OCI-LY7 (cell line): Measurements from ENCODE around the gene COPZ2. TPM values are rescaled to one million over a fixed set of nuclear protein-coding genes. Genes with fewer than 3 reads are reported as not detected.
A peak's percentile ranks its signal among the peaks of the same experiment; 100 is the strongest.

Experiments
- BruUV-seq: library from RNA; stranded (reverse); fragments of 400-500 nt; replicated peaks from 2 replicates; lab custom pipeline; 2021; lab: Mats Ljungman, UMichigan
- CTCF ChIA-PET: fragments of 300-600 bp; sonication (Branson Sonifier 250); formaldehyde crosslinking; loops from one replicate; lab custom pipeline; 2022; ENCODE audit warnings: antibody characterized with exemption; ENCODE audit not compliant: unreplicated experiment; lab: Charles Lee
- POLR2A ChIA-PET: fragments of 300-600 bp; sonication (Branson Sonifier 250); formaldehyde crosslinking; loops from one replicate; lab custom pipeline; 2022; ENCODE audit warnings: antibody characterized with exemption; lab: Charles Lee
- DNase-seq: peaks from one replicate; pipeline ENCODE4 v3.0.0-alpha.2; 2015; ENCODE audit warnings: low spot score
- H2AFZ ChIP-seq: fragments of 200-600 bp; sonication (generic), shearing (Covaris generic); 2 replicates; pipeline ENCODE4 v1.6.1; 2014; ENCODE audit warnings: mild to moderate bottlenecking, antibody characterized with exemption, low read length, moderate library complexity
- H3K27ac ChIP-seq: fragments of 200-600 bp; sonication (generic); 2 replicates; pipeline ENCODE4 v1.5.1; 2014; ENCODE audit warnings: mixed run types, low read depth, mild to moderate bottlenecking, moderate library complexity, low read length, inconsistent platforms; ENCODE audit not compliant: poor library complexity, severe bottlenecking
- H3K36me3 ChIP-seq: fragments of 200-600 bp; sonication (generic); 2 replicates; pipeline ENCODE4 v1.6.1; 2014; ENCODE audit warnings: mild to moderate bottlenecking, antibody characterized with exemption, low read length, moderate library complexity, mixed read lengths; ENCODE audit not compliant: insufficient read depth
- H3K4me1 ChIP-seq: fragments of 200-600 bp; sonication (generic); 2 replicates; pipeline ENCODE4 v1.5.1; 2014; ENCODE audit warnings: mild to moderate bottlenecking, low read length; ENCODE audit not compliant: insufficient read depth, poor library complexity, severe bottlenecking
- H3K4me2 ChIP-seq: fragments of 200-600 bp; sonication (generic); 2 replicates; pipeline ENCODE4 v1.6.1; 2014; ENCODE audit warnings: mild to moderate bottlenecking, low read length
- H3K4me3 ChIP-seq: fragments of 200-600 bp; sonication (generic); 2 replicates; pipeline ENCODE4 v1.5.1; 2014; ENCODE audit warnings: mild to moderate bottlenecking, low read depth, low read length; ENCODE audit not compliant: poor library complexity, severe bottlenecking
- H3K79me2 ChIP-seq: fragments of 200-600 bp; sonication (generic); 2 replicates; pipeline ENCODE4 v1.6.1; 2016; ENCODE audit warnings: low read depth, mild to moderate bottlenecking, low read length, moderate library complexity, mixed read lengths; ENCODE audit not compliant: insufficient read depth
- H3K9me2 ChIP-seq: fragments of 200-600 bp; sonication (generic); 2 replicates; pipeline ENCODE4 v1.6.1; 2016; ENCODE audit warnings: mild to moderate bottlenecking, low read length, mixed read lengths; ENCODE audit not compliant: insufficient read depth
- H3K9me3 ChIP-seq: fragments of 200-600 bp; sonication (generic); 2 replicates; pipeline ENCODE4 v1.6.1; 2014; ENCODE audit warnings: mild to moderate bottlenecking, mixed run types, low read length, mixed read lengths
- H4K20me1 ChIP-seq: fragments of 200-600 bp; sonication (generic); 2 replicates; pipeline ENCODE4 v1.6.1; 2014; ENCODE audit warnings: mild to moderate bottlenecking, antibody characterized with exemption, low read length, moderate library complexity, mixed read lengths; ENCODE audit not compliant: insufficient read depth
- CTCF ChIP-seq: fragments of 200-600 bp; sonication (generic); conservative IDR thresholded peaks from 2 replicates; pipeline ENCODE4 v1.5.1; 2014; ENCODE audit warnings: mild to moderate bottlenecking, antibody characterized with exemption, low read length, moderate library complexity, mixed read lengths
- EZH2phosphoT487 ChIP-seq: fragments of 200-600 bp; sonication (generic); IDR thresholded peaks from 2 replicates; pipeline ENCODE4 v1.6.1; 2018; ENCODE audit warnings: low read depth, borderline replicate concordance, mild to moderate bottlenecking, mixed run types, antibody characterized with exemption, low read length, moderate library complexity, mixed read lengths
- intact Hi-C: fragments of 100-400 bp; cut with micrococcal nuclease; formaldehyde crosslinking; loops from one replicate; pipeline ENCODE4 v1.10.0; 2022; ENCODE audit not compliant: unreplicated experiment
- total RNA-seq, 2 experiments: library from RNA; depleted of rRNA in 1 of 2; stranded (reverse); fragments of >200 nt in 1 of 2; shearing (Covaris generic) in 1 of 2; gene quantifications; 2 replicates each; pipeline ENCODE4 v1.2.3, GENCODE V29; 2014 to 2022

COPZ2 gene
- total RNA-seq, 2 experiments from 2014 or later = 1.2 to 1.7 TPM

- peak overlapping the region; percentile 76; the same call in 1 of the 2 replicates for H2AFZ ChIP-seq
- H3K79me2 ChIP-seq = no peaks in the 10 kb centered on the region
- no peaks in the 10 kb centered on the region for H4K20me1 ChIP-seq
- H3K4me1 ChIP-seq = peaks cover 32% of the 10 kb centered on the region
- TF ChIP-seq CTCF = peak; percentile 82
- TF ChIP-seq EZH2phosphoT487 = no peak
- H3K4me2 ChIP-seq = peak overlapping the region; percentile 84
- POLR2A ChIA-PET = interaction anchor here (0.6 kb wide), 2 partner anchors 27 to 1970 kb away, joined by 3 read pairs; no protein-coding TSS in a partner anchor
- no peaks in the 10 kb centered on the region for H3K36me3 ChIP-seq
- H3K9me2 ChIP-seq = no peaks in the 10 kb centered on the region
- intact Hi-C loops = loop anchor here (1.0 to 5.0 kb wide), 4 partner anchors 24 to 592 kb away; partner anchors contain the start of genes CBX1, HOXB8 and NFE2L1
- no peak overlapping the region for H3K27ac ChIP-seq
- H3K9me3 ChIP-seq = no peaks in the 10 kb centered on the region
- DNase-seq = peak; percentile 97
- no TSS peak for BruUV-seq
- H3K4me3 ChIP-seq = peak overlapping the region; percentile 64
- CTCF ChIA-PET = interaction anchor here (0.7 to 1.4 kb wide), 6 partner anchors 29 to 122 kb away, joined by 3 to 4 read pairs (median 3); no protein-coding TSS in a partner anchor
These were observed 12.3 kb downstream of the COPZ2 start for GRCh38 chr17:48025040-48025903.

DNA sequence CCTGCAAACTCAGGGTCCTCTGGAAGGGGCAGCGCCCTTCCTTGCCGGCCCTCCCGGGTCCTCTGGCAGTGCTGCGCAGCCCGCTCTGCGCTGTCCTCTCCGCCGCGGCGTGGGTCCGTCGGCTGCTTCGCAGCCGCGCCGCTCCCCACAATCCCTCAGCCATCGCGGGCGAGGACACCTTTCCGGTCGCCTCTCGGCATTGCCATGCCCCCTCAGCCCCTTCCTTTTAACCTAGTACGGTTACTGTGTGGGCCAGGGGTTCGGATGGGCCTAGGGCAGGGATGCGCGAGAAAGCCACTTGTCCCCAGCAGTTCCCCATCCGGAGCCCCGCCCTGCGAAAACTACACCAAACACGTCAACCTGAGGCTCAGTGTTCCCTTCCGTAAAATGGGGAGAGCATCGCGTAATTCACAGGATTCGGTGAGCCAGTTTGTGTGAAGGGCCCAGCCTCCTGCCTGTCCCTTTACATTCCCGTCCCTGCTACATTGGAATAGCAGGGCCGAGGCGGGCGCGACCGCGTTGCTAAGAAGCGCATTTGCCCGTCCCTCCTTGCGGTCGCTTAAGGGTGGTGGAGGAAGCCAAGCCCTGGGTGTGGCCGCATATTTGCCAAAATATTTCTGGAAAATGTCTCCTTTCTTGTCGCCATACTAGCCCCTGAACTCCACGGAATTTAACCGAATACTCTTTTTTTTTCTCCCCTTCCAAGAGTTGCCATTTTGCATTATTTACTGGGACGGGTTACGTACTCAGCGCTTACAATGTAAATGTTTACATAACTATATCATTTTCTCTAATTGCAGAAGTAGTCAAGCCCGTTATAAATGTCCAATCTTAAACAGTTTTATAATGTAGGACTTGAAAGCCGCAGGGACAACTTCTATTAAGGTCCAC, 13.2 kb downstream of the COPZ2 start:
- Histone ChIP-seq H3K36me3 (no peaks in the 10 kb centered on the region), H3K79me2 (no peaks in the 10 kb centered on the region), H2AFZ (peak overlapping the region; percentile 76), H3K4me3 (peak overlapping the region; percentile 61), H3K4me2 (peak overlapping the region; percentile 84), H3K9me3 (no peaks in the 10 kb centered on the region), H3K9me2 (no peaks in the 10 kb centered on the region), H3K27ac (no peak overlapping the region), H4K20me1 (no peaks in the 10 kb centered on the region), H3K4me1 (peaks cover 32% of the 10 kb centered on the region)
- CTCF ChIA-PET = interaction anchor here (1.0 to 1.4 kb wide), 2 partner anchors 30 to 48 kb away, joined by 3 read pairs; no protein-coding TSS in a partner anchor
- no peak for DNase-seq
- TF ChIP-seq EZH2phosphoT487 = no peak
- no peak for TF ChIP-seq CTCF
- BruUV-seq = no TSS peak
- POLR2A ChIA-PET = no interaction called here
- intact Hi-C loops = loop anchor here (1.0 to 5.0 kb wide), 4 partner anchors 24 to 593 kb away; partner anchors contain the start of genes CBX1, HOXB8 and NFE2L1
